ENCODE data around the gene CORIN.

- TF ChIP-seq POLR2A (IDR thresholded peaks at IDR 0.05) (no peak), CTCF (IDR thresholded peaks at IDR 0.05) (no peak), POLR2AphosphoS5 (IDR thresholded peaks at IDR 0.05) (no peak), EP300 (IDR thresholded peaks at IDR 0.05) (no peak)
Observed at GRCh38 chr4:47788126-47788525, 49.7 kb downstream of the CORIN start.

All from suprapubic skin (tissue), 4 donors.